GM12878 (cell line): ENCODE results near the gene CACTIN. TPM values are rescaled to one million over a fixed set of nuclear protein-coding genes. Genes with fewer than 3 reads are reported as not detected.

Source experiments
- ATAC-seq: fragments of 200-7000 bp; cut with Tn5 transposase; 3 replicates; pipeline ENCODE4 v1.9.1; 2020; ENCODE audit warnings: mild to moderate bottlenecking, moderate library complexity
- BruUV-seq: library from RNA; stranded (reverse); fragments of 400-500 nt; replicated peaks from 2 replicates; lab custom pipeline; 2021; lab: Mats Ljungman, UMichigan
- CTCF ChIA-PET: fragments of 300-600 bp; sonication (Branson Sonifier 250); formaldehyde crosslinking; extraction: SDS; loops from one replicate; lab custom pipeline; 2021; ENCODE audit warnings: inconsistent platforms; lab: Yijun Ruan, JAX
- POLR2A ChIA-PET: fragments of 350-600 bp; formaldehyde crosslinking; extraction: SDS; loops from one replicate; lab custom pipeline; 2021; ENCODE audit warnings: inconsistent platforms; lab: Charles Lee
- RAD21 ChIA-PET: fragments of 300-600 bp; sonication (Branson Sonifier 250); formaldehyde crosslinking; loops from one replicate; lab custom pipeline; 2023; ENCODE audit warnings: antibody characterized with exemption; ENCODE audit not compliant: unreplicated experiment; lab: Charles Lee
- SMC1A ChIA-PET: fragments of 300-600 bp; sonication (Branson Sonifier 250); formaldehyde crosslinking; loops from one replicate; lab custom pipeline; 2023; ENCODE audit not compliant: unreplicated experiment, uncharacterized antibody; lab: Charles Lee
- DNase-seq: peaks from one replicate; pipeline ENCODE4 v3.0.0-alpha.2; 2011; ENCODE audit warnings: low read depth, low spot score
- FAIRE-seq: peaks from 3 replicates; lab custom pipeline; 2011; peaks lifted over from hg19 to GRCh38; lab: Jason Lieb, UNC
- H2AFZ ChIP-seq: 2 replicates; pipeline ENCODE4 v1.6.0; 2011; ENCODE audit warnings: low read depth, low read length, control low read depth; ENCODE audit not compliant: control insufficient read depth
- H3K27ac ChIP-seq: 2 replicates; pipeline ENCODE4 v1.5.1; 2011; ENCODE audit warnings: control low read depth; ENCODE audit not compliant: control insufficient read depth, insufficient read depth
- H3K27me3 ChIP-seq, 2 experiments: replicated peaks in 1 of 2; 2 replicates each; pipeline versions ENCODE4 v1.6.0 to v1.6.1; 2011; ENCODE audit warnings: low read length in 1 of 2; ENCODE audit not compliant: control insufficient read depth in 2 of 2, insufficient read depth in 2 of 2
- H3K36me3 ChIP-seq, 2 experiments: 2 replicates each; pipeline ENCODE4 v1.5.1; 2011; ENCODE audit warnings: low read length in 1 of 2; ENCODE audit not compliant: control insufficient read depth in 2 of 2, insufficient read depth in 2 of 2
- H3K4me1 ChIP-seq: 2 replicates; pipeline ENCODE4 v1.6.1; 2011; ENCODE audit warnings: mild to moderate bottlenecking, low read length, moderate library complexity, mixed read lengths; ENCODE audit not compliant: control insufficient read depth, insufficient read depth
- H3K4me2 ChIP-seq: 2 replicates; pipeline ENCODE4 v1.6.0; 2011; ENCODE audit warnings: control low read depth; ENCODE audit not compliant: control insufficient read depth, insufficient read depth
- H3K4me3 ChIP-seq: fragments of 200-600 bp; sonication (generic); 2 replicates; pipeline ENCODE4 v1.5.1; 2016
- H3K79me2 ChIP-seq: 2 replicates; pipeline ENCODE4 v1.6.0; 2011; ENCODE audit warnings: low read length; ENCODE audit not compliant: control insufficient read depth, insufficient read depth
- H3K9ac ChIP-seq: 2 replicates; pipeline ENCODE4 v1.8.0; 2011; ENCODE audit warnings: low read length, control low read depth, mixed read lengths; ENCODE audit not compliant: control insufficient read depth, insufficient read depth
- H3K9me3 ChIP-seq: replicated peaks from 3 replicates; pipeline ENCODE4 v1.5.1; 2011; ENCODE audit warnings: mild to moderate bottlenecking, low read length; ENCODE audit not compliant: control insufficient read depth, insufficient read depth
- H4K20me1 ChIP-seq: 2 replicates; pipeline ENCODE4 v1.6.0; 2011; ENCODE audit not compliant: control insufficient read depth, insufficient read depth
- EED ChIP-seq: sonication (generic); IDR thresholded peaks from 2 replicates; pipeline ENCODE4 v1.6.1; 2016; ENCODE audit warnings: antibody characterized with exemption, low read depth
- HDGF ChIP-seq: fragments of 450-650 bp; IDR thresholded peaks from 2 replicates; pipeline ENCODE4 v1.6.1; 2016; ENCODE audit warnings: antibody characterized with exemption
- MEF2A ChIP-seq: IDR thresholded peaks from 2 replicates; pipeline ENCODE4 v1.6.1; 2011; ENCODE audit warnings: low read depth, mild to moderate bottlenecking, low read length, moderate library complexity; ENCODE audit not compliant: insufficient read depth
- NR2C1 ChIP-seq: fragments of 450-650 bp; IDR thresholded peaks from 2 replicates; pipeline ENCODE4 v1.6.1; 2017; ENCODE audit warnings: antibody characterized with exemption, mild to moderate bottlenecking, moderate library complexity
- SIN3A ChIP-seq: IDR thresholded peaks from 2 replicates; pipeline ENCODE4 v1.6.1; 2012; ENCODE audit warnings: low read depth, low read length, improper control_type of control experiment
- TCF12 ChIP-seq: IDR thresholded peaks from 2 replicates; pipeline ENCODE4 v1.6.1; 2011; ENCODE audit warnings: low read depth, mild to moderate bottlenecking, low read length
- ZNF207 ChIP-seq: fragments of 450-650 bp; IDR thresholded peaks from 2 replicates; pipeline ENCODE4 v1.6.1; 2014; ENCODE audit warnings: antibody characterized with exemption, mild to moderate bottlenecking, borderline replicate concordance
- ZNF274 ChIP-seq: IDR thresholded peaks from one replicate; pipeline ENCODE4 v1.8.0; 2011; ENCODE audit not compliant: insufficient read length, insufficient read depth
- WGBS: methylation state at CpG from one replicate; pipeline ENCODE4 v1.1.6; 2016; ENCODE audit warnings: low lambda C conversion rate; ENCODE audit not compliant: insufficient replicate concordance, insufficient coverage; ENCODE audit errors: missing lambda C conversion rate; 5-methylcytosine and 5-hydroxymethylcytosine counted together
- in situ Hi-C: fragments of 300-500 bp; cut with MboI; formaldehyde crosslinking; loops from 9 replicates; pipeline ENCODE4 v1.14.3; 2018; ENCODE audit warnings: mixed read lengths
- intact Hi-C: fragments of 100-400 bp; cut with micrococcal nuclease; formaldehyde crosslinking; loops from one replicate; pipeline ENCODE4 v1.14.2; 2022; ENCODE audit not compliant: unreplicated experiment
- polyA plus RNA-seq, 11 experiments: library from polyadenylated mRNA; depleted of rRNA in 4 of 11; unstranded in 6 of 11; stranded (reverse) in 5 of 11; fragments of >200 nt; fragmentation: Nextera tagmentation in 4 of 11; fragmentation: Illumina TruSeq in 1 of 11; extraction: Ambion mirVana in 4 of 11; extraction: Trizol in 1 of 11; gene quantifications; 1 replicate in 1 of 11; 2 replicates in 10 of 11; pipeline versions ENCODE4 v1.2.1 to v1.2.3, GENCODE V29; 2011 to 2016; ENCODE audit warnings: inconsistent platforms in 2 of 11, missing spikeins in 2 of 11, low read depth in 1 of 11
- total RNA-seq, 4 experiments: library from RNA; depleted of rRNA in 3 of 4; stranded (reverse); fragments of >200 nt in 3 of 4; fragmentation: Illumina TruSeq in 1 of 4; extraction: Trizol in 1 of 4; gene quantifications; 2 replicates each; pipeline versions ENCODE4 v1.2.1 to v1.2.3, GENCODE V29; 2013 to 2021
- TF ChIP-seq, protein P1 (sequence below): fragments of 450-650 bp; IDR thresholded peaks from 2 replicates; pipeline ENCODE4 v1.6.1; 2017; ENCODE audit warnings: antibody characterized with exemption, mild to moderate bottlenecking, moderate library complexity
- TF ChIP-seq, protein P2 (sequence below): fragments of 450-650 bp; IDR thresholded peaks from 2 replicates; pipeline ENCODE4 v1.6.1; 2017; ENCODE audit warnings: mild to moderate bottlenecking, low read depth, inconsistent platforms; ENCODE audit not compliant: poor library complexity, severe bottlenecking
- TF ChIP-seq, protein P3 (sequence below): fragments of 450-650 bp; IDR thresholded peaks from 2 replicates; pipeline ENCODE4 v1.6.1; 2016; ENCODE audit warnings: mild to moderate bottlenecking

The CACTIN gene
- total and polyA plus RNA-seq, 10 of the 15 experiments (the other 5 are each of a cell fraction or from before 2014, with no cell fraction given), result 0.40 to 31.4 (median 12.5) TPM

- TF ChIP-seq TCF12, result no peak
These were observed 19.8 kb downstream of the CACTIN start, which contains the start of gene TBXA2R (continued) for GRCh38 chr19:3606690-3607289.

- ChIA-PET POLR2A (no interaction called here), SMC1A (no interaction called here), RAD21 (no interaction called here), CTCF (no interaction called here)
- H3K36me3 ChIP-seq, result peaks cover 0 to 4% of the 10 kb centered on the region in 2 experiments; a peak in 2 of 4 replicates
- H3K4me2 ChIP-seq, result peak overlapping the region; percentile 38; the same call in 1 of the 2 replicates
- DNase-seq (no peak), ATAC-seq (peak; percentile 57), FAIRE-seq (no peak)
- H3K27me3 ChIP-seq, result no peaks in the 10 kb centered on the region
- H2AFZ ChIP-seq, result 0 out of 2 replicates have a peak overlapping the region, but pooled peaks have one; percentile 17
- TF ChIP-seq SIN3A, result no peak
- no peak for TF ChIP-seq ZNF207
- no peak for TF ChIP-seq MEF2A
- TF ChIP-seq, protein P1, sequence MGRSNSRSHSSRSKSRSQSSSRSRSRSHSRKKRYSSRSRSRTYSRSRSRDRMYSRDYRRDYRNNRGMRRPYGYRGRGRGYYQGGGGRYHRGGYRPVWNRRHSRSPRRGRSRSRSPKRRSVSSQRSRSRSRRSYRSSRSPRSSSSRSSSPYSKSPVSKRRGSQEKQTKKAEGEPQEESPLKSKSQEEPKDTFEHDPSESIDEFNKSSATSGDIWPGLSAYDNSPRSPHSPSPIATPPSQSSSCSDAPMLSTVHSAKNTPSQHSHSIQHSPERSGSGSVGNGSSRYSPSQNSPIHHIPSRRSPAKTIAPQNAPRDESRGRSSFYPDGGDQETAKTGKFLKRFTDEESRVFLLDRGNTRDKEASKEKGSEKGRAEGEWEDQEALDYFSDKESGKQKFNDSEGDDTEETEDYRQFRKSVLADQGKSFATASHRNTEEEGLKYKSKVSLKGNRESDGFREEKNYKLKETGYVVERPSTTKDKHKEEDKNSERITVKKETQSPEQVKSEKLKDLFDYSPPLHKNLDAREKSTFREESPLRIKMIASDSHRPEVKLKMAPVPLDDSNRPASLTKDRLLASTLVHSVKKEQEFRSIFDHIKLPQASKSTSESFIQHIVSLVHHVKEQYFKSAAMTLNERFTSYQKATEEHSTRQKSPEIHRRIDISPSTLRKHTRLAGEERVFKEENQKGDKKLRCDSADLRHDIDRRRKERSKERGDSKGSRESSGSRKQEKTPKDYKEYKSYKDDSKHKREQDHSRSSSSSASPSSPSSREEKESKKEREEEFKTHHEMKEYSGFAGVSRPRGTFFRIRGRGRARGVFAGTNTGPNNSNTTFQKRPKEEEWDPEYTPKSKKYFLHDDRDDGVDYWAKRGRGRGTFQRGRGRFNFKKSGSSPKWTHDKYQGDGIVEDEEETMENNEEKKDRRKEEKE, result no peak
- no peak for TF ChIP-seq EED
- no peak for TF ChIP-seq NR2C1
- TF ChIP-seq, protein P2, sequence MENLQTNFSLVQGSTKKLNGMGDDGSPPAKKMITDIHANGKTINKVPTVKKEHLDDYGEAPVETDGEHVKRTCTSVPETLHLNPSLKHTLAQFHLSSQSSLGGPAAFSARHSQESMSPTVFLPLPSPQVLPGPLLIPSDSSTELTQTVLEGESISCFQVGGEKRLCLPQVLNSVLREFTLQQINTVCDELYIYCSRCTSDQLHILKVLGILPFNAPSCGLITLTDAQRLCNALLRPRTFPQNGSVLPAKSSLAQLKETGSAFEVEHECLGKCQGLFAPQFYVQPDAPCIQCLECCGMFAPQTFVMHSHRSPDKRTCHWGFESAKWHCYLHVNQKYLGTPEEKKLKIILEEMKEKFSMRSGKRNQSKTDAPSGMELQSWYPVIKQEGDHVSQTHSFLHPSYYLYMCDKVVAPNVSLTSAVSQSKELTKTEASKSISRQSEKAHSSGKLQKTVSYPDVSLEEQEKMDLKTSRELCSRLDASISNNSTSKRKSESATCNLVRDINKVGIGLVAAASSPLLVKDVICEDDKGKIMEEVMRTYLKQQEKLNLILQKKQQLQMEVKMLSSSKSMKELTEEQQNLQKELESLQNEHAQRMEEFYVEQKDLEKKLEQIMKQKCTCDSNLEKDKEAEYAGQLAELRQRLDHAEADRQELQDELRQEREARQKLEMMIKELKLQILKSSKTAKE, result no peak
- TF ChIP-seq HDGF, result no peak
- TF ChIP-seq, protein P3, sequence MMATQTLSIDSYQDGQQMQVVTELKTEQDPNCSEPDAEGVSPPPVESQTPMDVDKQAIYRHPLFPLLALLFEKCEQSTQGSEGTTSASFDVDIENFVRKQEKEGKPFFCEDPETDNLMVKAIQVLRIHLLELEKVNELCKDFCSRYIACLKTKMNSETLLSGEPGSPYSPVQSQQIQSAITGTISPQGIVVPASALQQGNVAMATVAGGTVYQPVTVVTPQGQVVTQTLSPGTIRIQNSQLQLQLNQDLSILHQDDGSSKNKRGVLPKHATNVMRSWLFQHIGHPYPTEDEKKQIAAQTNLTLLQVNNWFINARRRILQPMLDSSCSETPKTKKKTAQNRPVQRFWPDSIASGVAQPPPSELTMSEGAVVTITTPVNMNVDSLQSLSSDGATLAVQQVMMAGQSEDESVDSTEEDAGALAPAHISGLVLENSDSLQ, result no peak
- TF ChIP-seq ZNF274, result no peak
- no peak overlapping the region for H3K4me3 ChIP-seq
- WGBS, result 8% methylated on average over 27 of the region's 35 CpGs
- H4K20me1 ChIP-seq, result no peaks in the 10 kb centered on the region
- BruUV-seq, result no TSS peak
- in situ Hi-C loops, result no loop called here
- H3K9ac ChIP-seq, result no peak overlapping the region
- no peaks in the 10 kb centered on the region for H3K9me3 ChIP-seq
- no peak overlapping the region for H3K27ac ChIP-seq
- H3K4me1 ChIP-seq, result peaks cover 12% of the 10 kb centered on the region
- intact Hi-C loops, result loop anchor here (5.0 kb wide), 1 partner anchor 34 kb away; the partner anchor contains the start of gene HMG20B
- H3K79me2 ChIP-seq, result no peaks in the 10 kb centered on the region
These were observed 20.4 kb downstream of the CACTIN start for GRCh38 chr19:3606174-3606689.
